GM23248 (cell line): ENCODE results near the gene SGTB. TPM values are rescaled to one million over a fixed set of nuclear protein-coding genes. Genes with fewer than 3 reads are reported as not detected.

ENCODE experiments used
- DNase-seq: peaks from one replicate; pipeline ENCODE4 v3.0.0-alpha.2; 2015
- H2AFZ ChIP-seq: fragments of 200-600 bp; sonication (generic); 2 replicates; pipeline ENCODE4 v1.6.1; 2016; ENCODE audit warnings: antibody characterized with exemption
- H3F3A ChIP-seq: fragments of 200-600 bp; sonication (generic); 2 replicates; pipeline ENCODE4 v1.6.1; 2016; ENCODE audit warnings: mild to moderate bottlenecking, antibody characterized with exemption, mixed run types; ENCODE audit not compliant: insufficient read depth
- H3K27ac ChIP-seq: fragments of 200-600 bp; sonication (generic); 2 replicates; pipeline ENCODE4 v1.5.1; 2016; ENCODE audit warnings: mild to moderate bottlenecking
- H3K27me3 ChIP-seq: fragments of 200-600 bp; sonication (generic); replicated peaks from 2 replicates; pipeline ENCODE4 v1.6.1; 2016; ENCODE audit warnings: mild to moderate bottlenecking; ENCODE audit not compliant: insufficient read depth
- H3K36me3 ChIP-seq: fragments of 200-600 bp; sonication (generic); 2 replicates; pipeline ENCODE4 v1.6.1; 2016; ENCODE audit warnings: low read depth, mild to moderate bottlenecking
- H3K4me1 ChIP-seq: fragments of 200-600 bp; sonication (generic); 2 replicates; pipeline ENCODE4 v1.6.1; 2016; ENCODE audit warnings: mild to moderate bottlenecking; ENCODE audit not compliant: insufficient read depth
- H3K4me2 ChIP-seq: fragments of 200-600 bp; sonication (generic); one replicate; pipeline ENCODE4 v1.6.1; 2016; ENCODE audit warnings: mild to moderate bottlenecking; ENCODE audit not compliant: unreplicated experiment
- H3K4me3 ChIP-seq: fragments of 200-600 bp; sonication (generic); 2 replicates; pipeline ENCODE4 v1.5.1; 2016; ENCODE audit warnings: mild to moderate bottlenecking
- H3K79me2 ChIP-seq: fragments of 200-600 bp; sonication (generic); 2 replicates; pipeline ENCODE4 v1.6.1; 2016; ENCODE audit warnings: mild to moderate bottlenecking; ENCODE audit not compliant: insufficient read depth
- H3K9ac ChIP-seq: fragments of 200-600 bp; sonication (generic); 2 replicates; pipeline ENCODE4 v1.6.1; 2016; ENCODE audit warnings: mild to moderate bottlenecking
- H3K9me2 ChIP-seq: fragments of 200-600 bp; sonication (generic); 2 replicates; pipeline ENCODE4 v1.6.1; 2016; ENCODE audit warnings: mixed run types, mild to moderate bottlenecking, moderate library complexity; ENCODE audit not compliant: insufficient read depth
- H3K9me3 ChIP-seq: fragments of 200-600 bp; sonication (generic); one replicate; pipeline ENCODE4 v1.6.1; 2017; ENCODE audit warnings: low read depth
- H4K20me1 ChIP-seq: fragments of 200-600 bp; sonication (generic); 2 replicates; pipeline ENCODE4 v1.6.0; 2016; ENCODE audit not compliant: insufficient read depth
- EZH2 ChIP-seq: fragments of 200-600 bp; sonication (generic); IDR thresholded peaks from 2 replicates; pipeline ENCODE4 v1.6.1; 2018; ENCODE audit warnings: antibody characterized with exemption, mild to moderate bottlenecking; ENCODE audit not compliant: insufficient read depth, poor library complexity, severe bottlenecking
- EZH2phosphoT487 ChIP-seq: fragments of 200-600 bp; sonication (generic); IDR thresholded peaks from 2 replicates; pipeline ENCODE4 v1.6.1; 2018; ENCODE audit warnings: antibody characterized with exemption, moderate library complexity, mild to moderate bottlenecking, low read depth; ENCODE audit not compliant: insufficient read depth
- WGBS, 2 experiments: methylation state at CpG; one replicate each; pipeline ENCODE4 v1.1.6; 2015 to 2017; ENCODE audit warnings: low lambda C conversion rate in 2 of 2, low coverage in 1 of 2; ENCODE audit errors: missing lambda C conversion rate in 2 of 2; 5-methylcytosine and 5-hydroxymethylcytosine counted together
- in situ Hi-C: fragments of 300-500 bp; cut with MboI; formaldehyde crosslinking; loops from 2 replicates; pipeline ENCODE4 v1.15.0; 2020
- polyA plus RNA-seq: library from polyadenylated mRNA; unstranded; fragments of >200 nt; fragmentation: Nextera tagmentation; extraction: Ambion mirVana; gene quantifications from 2 replicates; pipeline ENCODE4 v1.2.1, GENCODE V29; 2016
- total RNA-seq: library from RNA; depleted of rRNA; stranded (reverse); fragments of >200 nt; shearing (Covaris generic); gene quantifications from 2 replicates; pipeline ENCODE4 v1.2.3, GENCODE V29; 2014

SGTB gene
- total and polyA plus RNA-seq, 2 experiments from 2014 or later, result 16.3 to 39.9 TPM

GRCh38 chr5:65651144-65651543 lies 70.8 kb downstream of the SGTB start:
- H3K9me3 ChIP-seq, result no peaks in the 10 kb centered on the region
- in situ Hi-C loops, result no loop called here
- H3K79me2 ChIP-seq, result no peaks in the 10 kb centered on the region
- H3K4me3 ChIP-seq, result no peak overlapping the region
- no peaks in the 10 kb centered on the region for H3K9me2 ChIP-seq
- H3K27ac ChIP-seq, result no peak overlapping the region
- H3F3A ChIP-seq, result no peaks in the 10 kb centered on the region; the same call in 1 of the 2 replicates
- H3K4me2 ChIP-seq, result no peak overlapping the region
- WGBS, 2 experiments, result 69 to 75% methylated on average over 5 of the region's 5 CpGs
- no peaks in the 10 kb centered on the region for H4K20me1 ChIP-seq
- TF ChIP-seq EZH2 (no peak), EZH2phosphoT487 (no peak)
- no peak overlapping the region for H3K9ac ChIP-seq
- DNase-seq, result no peak
- no peaks in the 10 kb centered on the region for H3K27me3 ChIP-seq
- H3K36me3 ChIP-seq, result peaks cover 18% of the 10 kb centered on the region; the same call in 1 of the 2 replicates
- H2AFZ ChIP-seq, result no peak overlapping the region
- H3K4me1 ChIP-seq, result no peaks in the 10 kb centered on the region

GRCh38 chr5:65647941-65648340 lies 74.0 kb downstream of the SGTB start:
- peaks cover 11% of the 10 kb centered on the region; the same call in 1 of the 2 replicates for H3K36me3 ChIP-seq
- H3K4me2 ChIP-seq, result no peak overlapping the region
- in situ Hi-C loops, result no loop called here
- H4K20me1 ChIP-seq, result no peaks in the 10 kb centered on the region
- H3K9me2 ChIP-seq, result no peaks in the 10 kb centered on the region
- no peak for DNase-seq
- H3K9ac ChIP-seq, result no peak overlapping the region
- H2AFZ ChIP-seq, result no peak overlapping the region
- no peak overlapping the region for H3K4me3 ChIP-seq
- H3K27ac ChIP-seq, result no peak overlapping the region
- TF ChIP-seq EZH2phosphoT487 (no peak), EZH2 (no peak)
- no peaks in the 10 kb centered on the region for H3K4me1 ChIP-seq
- no peaks in the 10 kb centered on the region for H3K9me3 ChIP-seq
- H3F3A ChIP-seq, result no peaks in the 10 kb centered on the region; the same call in 1 of the 2 replicates
- no peaks in the 10 kb centered on the region for H3K27me3 ChIP-seq
- H3K79me2 ChIP-seq, result no peaks in the 10 kb centered on the region

- no peak overlapping the region for H3K4me2 ChIP-seq
- in situ Hi-C loops, result no loop called here
- no peaks in the 10 kb centered on the region for H3K9me3 ChIP-seq
- H3K4me3 ChIP-seq, result no peak overlapping the region
- peaks cover 11% of the 10 kb centered on the region for H3K36me3 ChIP-seq
- 65 to 69% methylated on average over 2 of the region's 2 CpGs for WGBS, 2 experiments
- H3K79me2 ChIP-seq, result no peaks in the 10 kb centered on the region
- no peak for TF ChIP-seq EZH2phosphoT487
- no peak for TF ChIP-seq EZH2
- H3K27me3 ChIP-seq, result no peaks in the 10 kb centered on the region
- no peak overlapping the region for H3K27ac ChIP-seq
- H2AFZ ChIP-seq, result no peak overlapping the region
- H3K9ac ChIP-seq, result no peak overlapping the region
- H3K4me1 ChIP-seq, result no peaks in the 10 kb centered on the region
- no peaks in the 10 kb centered on the region; the same call in 1 of the 2 replicates for H3F3A ChIP-seq
- H4K20me1 ChIP-seq, result no peaks in the 10 kb centered on the region
- DNase-seq, result no peak
- H3K9me2 ChIP-seq, result no peaks in the 10 kb centered on the region
These were observed 75.0 kb downstream of the SGTB start for GRCh38 chr5:65646938-65647337.

GRCh38 chr5:65640240-65640639 lies 81.7 kb downstream of the SGTB start:
- in situ Hi-C loops, result no loop called here
- no peaks in the 10 kb centered on the region for H3K4me1 ChIP-seq
- H3K9me3 ChIP-seq, result no peaks in the 10 kb centered on the region
- WGBS, 2 experiments, result 95 to 97% methylated on average over 4 of the region's 4 CpGs
- no peak overlapping the region for H3K27ac ChIP-seq
- H3F3A ChIP-seq, result no peaks in the 10 kb centered on the region
- TF ChIP-seq EZH2phosphoT487, result no peak
- no peak for TF ChIP-seq EZH2
- H3K79me2 ChIP-seq, result no peaks in the 10 kb centered on the region
- DNase-seq, result no peak
- no peaks in the 10 kb centered on the region for H4K20me1 ChIP-seq
- H3K9me2 ChIP-seq, result no peaks in the 10 kb centered on the region
- H3K36me3 ChIP-seq, result peaks cover 24% of the 10 kb centered on the region; the same call in 1 of the 2 replicates
- H3K9ac ChIP-seq, result no peak overlapping the region
- H3K4me3 ChIP-seq, result no peak overlapping the region
- no peak overlapping the region for H2AFZ ChIP-seq
- H3K4me2 ChIP-seq, result no peak overlapping the region
- no peaks in the 10 kb centered on the region for H3K27me3 ChIP-seq

- no peak for DNase-seq
- Histone ChIP-seq H3K27me3 (no peaks in the 10 kb centered on the region), H3F3A (peaks cover 1% of the 10 kb centered on the region), H3K9me3 (no peaks in the 10 kb centered on the region), H3K36me3 (peaks cover 9% of the 10 kb centered on the region; the same call in 1 of the 2 replicates), H3K4me3 (no peak overlapping the region), H3K4me2 (no peak overlapping the region), H2AFZ (no peak overlapping the region), H3K4me1 (peaks cover 3% of the 10 kb centered on the region), H3K9ac (no peak overlapping the region), H3K79me2 (peaks cover 66% of the 10 kb centered on the region), H4K20me1 (no peaks in the 10 kb centered on the region), H3K27ac (no peak overlapping the region), H3K9me2 (no peaks in the 10 kb centered on the region)
- TF ChIP-seq EZH2phosphoT487 (no peak), EZH2 (no peak)
- in situ Hi-C loops, result no loop called here
These were observed 90.9 kb downstream of the SGTB start for GRCh38 chr5:65630981-65631380.
